ENCODE measurements around the gene IP6K2. TPM values are rescaled to one million over a fixed set of nuclear protein-coding genes. Genes with fewer than 3 reads are reported as not detected.
A peak's percentile ranks its signal among the peaks of the same experiment; 100 is the strongest.

The IP6K2 gene
- total and polyA plus RNA-seq, 8 donors: 44.1 to 234 (median 103) TPM

DNA sequence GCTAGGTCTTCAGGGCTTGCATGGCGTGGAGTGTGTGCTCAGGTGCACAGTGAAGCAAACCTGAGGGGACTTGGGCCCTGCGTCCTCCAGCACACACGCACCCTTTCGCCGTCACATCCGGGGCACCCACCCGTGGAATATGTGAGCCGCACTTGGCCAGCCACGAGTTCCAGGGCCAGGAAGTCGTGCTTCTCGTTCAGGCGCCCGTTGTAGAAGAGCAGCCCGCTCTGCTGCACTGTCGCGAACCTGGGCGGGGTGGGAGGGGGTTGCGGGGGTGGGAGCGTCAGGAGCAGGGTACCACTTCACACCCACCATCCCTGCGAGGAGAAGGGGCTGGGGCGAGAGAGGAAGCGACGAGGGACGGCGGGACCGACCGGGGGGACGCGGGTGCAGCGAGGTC, 61.4 kb downstream of the IP6K2 start:
- Histone ChIP-seq H3K4me3 (peak overlapping the region; percentile 59 to 72 (median 62)), H3K4me1 (peaks cover 14 to 19% (median 17%) of the 10 kb centered on the region in 4 donors), H3K36me3 (no peaks in the 10 kb centered on the region), H3K27ac (peak overlapping the region; percentile 70 to 84 (median 77)), H3K27me3 (peaks cover 0 to 33% (median 13%) of the 10 kb centered on the region in 3 donors), H3K9me3 (no peaks in the 10 kb centered on the region)
- intact Hi-C loops (cut with DNase I; ENCODE audit: low total_unique reads): no loop called here
- WGBS, 5 donors: 14 to 34% (median 15%) methylated on average over 20 to 30 of the region's 30 CpGs
- TF ChIP-seq POLR2AphosphoS5 (IDR thresholded peaks at IDR 0.05) (no peak), EP300 (IDR thresholded peaks at IDR 0.05) (no peak), POLR2A (IDR thresholded peaks at IDR 0.05) (no peak)
- TF ChIP-seq, protein P1, sequence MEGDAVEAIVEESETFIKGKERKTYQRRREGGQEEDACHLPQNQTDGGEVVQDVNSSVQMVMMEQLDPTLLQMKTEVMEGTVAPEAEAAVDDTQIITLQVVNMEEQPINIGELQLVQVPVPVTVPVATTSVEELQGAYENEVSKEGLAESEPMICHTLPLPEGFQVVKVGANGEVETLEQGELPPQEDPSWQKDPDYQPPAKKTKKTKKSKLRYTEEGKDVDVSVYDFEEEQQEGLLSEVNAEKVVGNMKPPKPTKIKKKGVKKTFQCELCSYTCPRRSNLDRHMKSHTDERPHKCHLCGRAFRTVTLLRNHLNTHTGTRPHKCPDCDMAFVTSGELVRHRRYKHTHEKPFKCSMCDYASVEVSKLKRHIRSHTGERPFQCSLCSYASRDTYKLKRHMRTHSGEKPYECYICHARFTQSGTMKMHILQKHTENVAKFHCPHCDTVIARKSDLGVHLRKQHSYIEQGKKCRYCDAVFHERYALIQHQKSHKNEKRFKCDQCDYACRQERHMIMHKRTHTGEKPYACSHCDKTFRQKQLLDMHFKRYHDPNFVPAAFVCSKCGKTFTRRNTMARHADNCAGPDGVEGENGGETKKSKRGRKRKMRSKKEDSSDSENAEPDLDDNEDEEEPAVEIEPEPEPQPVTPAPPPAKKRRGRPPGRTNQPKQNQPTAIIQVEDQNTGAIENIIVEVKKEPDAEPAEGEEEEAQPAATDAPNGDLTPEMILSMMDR (IDR thresholded peaks at IDR 0.05): no peak
- peak in 1 of 2 donors; percentile 54 for DNase-seq

DNA sequence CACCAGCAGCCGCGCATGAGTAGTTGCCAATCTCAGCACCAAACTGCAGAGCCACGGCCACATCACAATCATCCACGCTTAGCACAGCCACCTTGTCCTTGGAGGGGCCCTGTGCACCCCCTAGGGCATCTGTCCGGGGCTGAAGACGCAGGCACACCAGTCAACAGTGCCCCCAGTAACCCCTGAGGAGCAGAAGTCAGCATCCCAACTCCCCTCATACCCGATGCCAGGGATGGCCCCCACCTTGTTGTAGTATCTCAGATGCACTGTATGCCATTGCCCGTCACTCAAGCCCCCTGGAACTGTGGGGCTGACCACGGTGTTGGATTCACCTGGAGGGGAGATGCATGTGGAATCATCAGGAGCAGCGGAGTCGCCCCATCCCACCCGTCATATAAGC, 62.0 kb downstream of the IP6K2 start:
- H3K36me3 ChIP-seq: no peaks in the 10 kb centered on the region
- TF ChIP-seq EP300 (IDR thresholded peaks at IDR 0.05) (no peak), POLR2AphosphoS5 (IDR thresholded peaks at IDR 0.05) (no peak), POLR2A (IDR thresholded peaks at IDR 0.05) (no peak)
- TF ChIP-seq, protein P1 (IDR thresholded peaks at IDR 0.05): no peak
- 93 to 97% (median 96%) methylated on average over 11 to 12 of the region's 12 CpGs for WGBS, 5 donors
- no peak overlapping the region for H3K27ac ChIP-seq
- peaks cover 14 to 19% (median 17%) of the 10 kb centered on the region in 4 donors for H3K4me1 ChIP-seq
- intact Hi-C loops (cut with DNase I; ENCODE audit: low total_unique reads): no loop called here
- no peaks in the 10 kb centered on the region for H3K9me3 ChIP-seq
- DNase-seq: no peak
- H3K27me3 ChIP-seq: peaks cover 0 to 28% (median 10%) of the 10 kb centered on the region in 3 donors
- H3K4me3 ChIP-seq: no peak overlapping the region

DNA sequence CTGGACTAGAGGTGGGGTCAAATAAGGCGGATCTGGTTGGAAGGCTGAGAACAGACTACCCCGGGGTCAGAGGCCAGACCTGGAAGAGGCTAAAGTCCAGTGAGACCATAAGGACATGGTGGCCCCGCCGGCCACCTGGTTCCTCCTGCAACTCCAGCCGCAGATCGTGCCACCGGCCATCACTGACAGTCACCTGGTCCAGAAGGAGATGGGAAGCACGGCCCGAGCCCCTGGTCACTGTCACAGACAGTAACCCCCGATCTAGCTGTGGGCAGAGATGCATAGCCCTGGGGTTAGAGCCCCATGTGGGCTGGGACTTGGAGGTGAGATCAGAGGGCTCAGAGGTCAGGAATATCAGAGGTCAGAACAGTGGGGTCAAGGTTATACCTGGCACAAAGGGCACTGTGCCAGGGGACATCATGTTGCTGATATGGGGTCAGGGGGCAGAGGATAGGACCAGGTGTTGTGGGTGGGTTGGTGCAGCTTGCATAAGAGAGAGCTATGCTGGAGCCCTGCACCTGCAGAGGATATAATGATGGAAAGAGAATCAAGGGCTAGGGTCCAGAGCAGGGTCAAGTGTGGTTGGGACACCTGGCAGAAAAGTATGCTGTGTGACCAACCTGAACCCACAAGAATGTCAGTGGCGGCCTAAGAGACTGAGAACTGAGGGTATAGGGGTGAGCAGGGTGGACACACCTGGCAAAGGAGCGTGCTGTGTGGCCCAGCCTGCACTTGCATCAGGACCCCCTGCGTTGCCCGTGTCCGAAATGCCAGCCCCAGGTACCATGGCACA, 63.9 kb downstream of the IP6K2 start:
- 94 to 97% (median 95%) methylated on average over 11 to 15 of the region's 15 CpGs for WGBS, 5 donors
- H3K4me1 ChIP-seq: peaks cover 14 to 19% (median 17%) of the 10 kb centered on the region in 4 donors
- H3K27me3 ChIP-seq: peaks cover 0 to 14% (median 8%) of the 10 kb centered on the region in 3 donors
- H3K9me3 ChIP-seq: no peaks in the 10 kb centered on the region
- H3K4me3 ChIP-seq: no peak overlapping the region
- H3K36me3 ChIP-seq: no peaks in the 10 kb centered on the region
- H3K27ac ChIP-seq: no peak overlapping the region
- intact Hi-C loops (cut with DNase I; ENCODE audit: low total_unique reads): no loop called here
- no peak for DNase-seq
- TF ChIP-seq POLR2A (IDR thresholded peaks at IDR 0.05): no peak
- TF ChIP-seq, protein P1 (IDR thresholded peaks at IDR 0.05): no peak
- TF ChIP-seq EP300 (IDR thresholded peaks at IDR 0.05): no peak
- TF ChIP-seq POLR2AphosphoS5 (IDR thresholded peaks at IDR 0.05): no peak

DNA sequence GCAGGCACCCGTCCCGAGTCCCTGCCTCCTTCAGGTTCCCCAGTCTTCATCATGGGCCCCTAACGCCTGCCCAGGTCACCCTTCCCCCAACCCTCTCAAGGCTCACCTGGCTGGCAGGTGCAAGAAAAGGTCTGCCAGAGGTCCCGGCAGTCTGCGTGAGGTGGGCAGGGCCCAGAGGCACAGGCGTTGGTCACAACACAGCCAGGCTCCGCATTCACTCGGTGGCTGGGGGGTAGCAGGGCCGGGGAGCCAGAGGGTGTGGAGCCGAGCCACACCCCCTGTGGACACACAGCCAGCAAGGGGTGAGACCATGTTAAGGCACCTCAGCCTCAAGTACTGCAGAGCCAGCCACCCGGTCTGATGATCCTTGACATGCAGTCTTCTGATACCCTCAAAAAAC, 65.2 kb downstream of the IP6K2 start:
- DNase-seq: peak in 1 of 2 donors; percentile 81
- Histone ChIP-seq H3K36me3 (no peaks in the 10 kb centered on the region), H3K4me1 (peaks cover 14 to 15% (median 14%) of the 10 kb centered on the region in 4 donors), H3K27me3 (peaks cover 0 to 8% (median 5%) of the 10 kb centered on the region in 3 donors), H3K4me3 (no peak overlapping the region), H3K27ac (no peak overlapping the region), H3K9me3 (no peaks in the 10 kb centered on the region)
- intact Hi-C loops (cut with DNase I; ENCODE audit: low total_unique reads): no loop called here
- WGBS, 5 donors: 41 to 55% (median 51%) methylated on average over 6 to 11 of the region's 11 CpGs
- TF ChIP-seq EP300 (IDR thresholded peaks at IDR 0.05): no peak
- TF ChIP-seq POLR2A (IDR thresholded peaks at IDR 0.05): no peak
- no peak for TF ChIP-seq POLR2AphosphoS5 (IDR thresholded peaks at IDR 0.05)
- TF ChIP-seq, protein P1 (IDR thresholded peaks at IDR 0.05): no peak

Measured in stomach (tissue), 9 donors.